Measurements from ENCODE around the gene MRPL11. TPM values are rescaled to one million over a fixed set of nuclear protein-coding genes. Genes with fewer than 3 reads are reported as not detected.

The MRPL11 gene
- total RNA-seq, 1 donor = 33.3 TPM

DNA sequence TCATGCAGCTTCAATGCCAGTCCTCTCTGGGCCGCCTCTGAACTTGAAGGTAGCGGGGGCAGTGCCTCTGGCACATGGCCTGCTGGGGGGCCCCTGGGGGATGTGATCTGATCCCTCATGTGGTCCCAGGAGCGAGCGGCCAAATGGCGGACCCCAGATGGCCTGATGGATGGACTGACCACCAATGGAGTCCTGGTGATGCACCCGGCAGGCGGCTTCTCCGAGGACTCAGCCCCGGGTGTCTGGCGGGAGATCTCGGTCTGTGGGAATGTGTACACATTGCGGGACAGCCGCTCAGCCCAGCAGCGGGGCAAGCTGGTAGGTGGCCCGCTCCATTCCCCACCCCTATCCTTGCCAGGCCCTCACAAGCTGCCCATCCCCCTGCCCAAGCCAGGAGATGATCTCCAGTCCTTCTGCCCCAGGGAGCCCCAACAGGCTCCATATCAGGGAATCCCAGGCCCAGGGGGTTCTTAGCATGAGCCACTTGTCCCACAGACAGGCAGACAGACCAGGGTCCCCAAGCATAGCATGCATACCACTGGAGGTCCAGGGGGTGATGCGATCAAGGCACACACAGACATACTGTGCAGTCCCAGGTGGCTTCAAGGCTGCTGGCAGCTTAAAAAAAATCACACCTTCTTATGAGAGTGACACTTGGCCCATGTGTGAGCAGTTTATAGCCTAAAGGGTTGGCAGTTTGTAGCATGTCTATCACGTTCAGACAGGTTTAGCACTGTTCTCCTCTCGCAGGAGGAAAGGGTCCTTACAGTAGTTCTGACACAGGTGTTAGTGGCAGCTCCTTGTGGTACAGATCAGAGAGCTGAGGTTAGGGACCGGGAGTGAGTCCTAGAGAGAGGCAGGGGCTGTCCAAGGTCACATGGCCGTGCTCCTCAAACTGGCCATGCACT is 35.2 kb upstream of the MRPL11 start:
- Histone ChIP-seq H3K9me3 (ENCODE audit: low read depth, low read length) (no peaks in the 10 kb centered on the region), H3K4me1 (ENCODE audit: insufficient read depth, low read length) (peaks cover 2% of the 10 kb centered on the region), H3K79me2 (ENCODE audit: insufficient read depth, low read length) (peaks cover 6% of the 10 kb centered on the region), H4K20me1 (ENCODE audit: insufficient read depth, low read length) (peaks cover 15% of the 10 kb centered on the region), H3K27ac (ENCODE audit: low read depth, low read length) (no peak overlapping the region), H3K4me3 (ENCODE audit: insufficient read depth, low read length) (no peak overlapping the region), H3K27me3 (ENCODE audit: insufficient read depth, low read length) (no peaks in the 10 kb centered on the region), H3K4me2 (ENCODE audit: insufficient read depth, low read length) (no peak overlapping the region), H2AFZ (ENCODE audit: low read length) (no peak overlapping the region), H3K36me3 (ENCODE audit: insufficient read depth, low read length) (peaks cover 17% of the 10 kb centered on the region)
- TF ChIP-seq, protein P1, sequence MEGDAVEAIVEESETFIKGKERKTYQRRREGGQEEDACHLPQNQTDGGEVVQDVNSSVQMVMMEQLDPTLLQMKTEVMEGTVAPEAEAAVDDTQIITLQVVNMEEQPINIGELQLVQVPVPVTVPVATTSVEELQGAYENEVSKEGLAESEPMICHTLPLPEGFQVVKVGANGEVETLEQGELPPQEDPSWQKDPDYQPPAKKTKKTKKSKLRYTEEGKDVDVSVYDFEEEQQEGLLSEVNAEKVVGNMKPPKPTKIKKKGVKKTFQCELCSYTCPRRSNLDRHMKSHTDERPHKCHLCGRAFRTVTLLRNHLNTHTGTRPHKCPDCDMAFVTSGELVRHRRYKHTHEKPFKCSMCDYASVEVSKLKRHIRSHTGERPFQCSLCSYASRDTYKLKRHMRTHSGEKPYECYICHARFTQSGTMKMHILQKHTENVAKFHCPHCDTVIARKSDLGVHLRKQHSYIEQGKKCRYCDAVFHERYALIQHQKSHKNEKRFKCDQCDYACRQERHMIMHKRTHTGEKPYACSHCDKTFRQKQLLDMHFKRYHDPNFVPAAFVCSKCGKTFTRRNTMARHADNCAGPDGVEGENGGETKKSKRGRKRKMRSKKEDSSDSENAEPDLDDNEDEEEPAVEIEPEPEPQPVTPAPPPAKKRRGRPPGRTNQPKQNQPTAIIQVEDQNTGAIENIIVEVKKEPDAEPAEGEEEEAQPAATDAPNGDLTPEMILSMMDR (IDR thresholded peaks at IDR 0.05; ENCODE audit: extremely low read depth, low read depth, low read length) = no peak
- DNase-seq (ENCODE audit: insufficient read length, low spot score, missing footprints) = peak; percentile 80

DNA sequence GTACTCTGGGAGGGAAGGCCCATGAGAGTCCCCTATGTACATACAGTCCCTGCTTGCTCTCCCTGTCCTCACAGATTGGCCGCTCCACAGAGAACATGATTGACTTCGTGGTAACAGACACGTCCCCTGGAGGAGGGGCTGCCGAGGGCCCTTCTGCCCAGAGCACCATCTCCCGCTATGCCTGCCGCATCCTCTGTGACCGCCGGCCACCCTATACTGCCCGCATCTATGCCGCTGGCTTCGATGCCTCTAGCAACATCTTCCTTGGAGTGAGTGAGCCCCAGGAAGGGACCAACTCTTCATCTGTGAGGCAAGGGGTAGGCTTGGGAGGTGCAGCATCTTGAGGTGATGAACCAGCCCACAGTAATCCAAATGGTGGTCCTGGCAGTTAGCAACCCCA is 34.5 kb upstream of the MRPL11 start:
- H3K4me2 ChIP-seq (ENCODE audit: insufficient read depth, low read length) = no peak overlapping the region
- TF ChIP-seq, protein P1 (IDR thresholded peaks at IDR 0.05; ENCODE audit: extremely low read depth, low read depth, low read length) = no peak

DNA sequence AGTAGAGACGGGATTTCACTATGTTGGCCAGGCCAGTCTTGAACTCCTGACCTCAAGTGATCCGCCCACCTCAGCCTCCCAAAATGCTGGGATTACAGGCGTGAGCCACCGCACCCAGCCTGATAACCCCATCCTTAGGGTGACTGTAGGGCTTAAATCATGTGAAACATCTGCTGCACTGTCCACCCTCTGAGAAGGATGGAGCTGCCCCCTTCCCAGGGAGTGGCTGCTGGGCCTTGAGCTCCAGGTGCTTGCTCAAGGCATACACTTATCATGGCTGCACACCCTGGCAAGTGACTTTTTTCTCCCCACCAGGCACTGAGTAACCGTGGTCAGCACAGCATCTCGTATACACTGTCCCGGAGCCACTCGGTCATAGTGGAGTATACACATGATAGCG is 33.4 kb upstream of the MRPL11 start:
- Histone ChIP-seq H3K4me1 (ENCODE audit: insufficient read depth, low read length) (peaks cover 6% of the 10 kb centered on the region), H2AFZ (ENCODE audit: low read length) (no peak overlapping the region), H3K9me3 (ENCODE audit: low read depth, low read length) (no peaks in the 10 kb centered on the region), H3K79me2 (ENCODE audit: insufficient read depth, low read length) (peaks cover 6% of the 10 kb centered on the region), H3K27me3 (ENCODE audit: insufficient read depth, low read length) (no peaks in the 10 kb centered on the region), H3K4me3 (ENCODE audit: insufficient read depth, low read length) (no peak overlapping the region), H3K4me2 (ENCODE audit: insufficient read depth, low read length) (no peak overlapping the region), H3K27ac (ENCODE audit: low read depth, low read length) (no peak overlapping the region), H3K36me3 (ENCODE audit: insufficient read depth, low read length) (peaks cover 16% of the 10 kb centered on the region), H4K20me1 (ENCODE audit: insufficient read depth, low read length) (peaks cover 3% of the 10 kb centered on the region)
- DNase-seq (ENCODE audit: insufficient read length, low spot score, missing footprints) = peak; percentile 61
- TF ChIP-seq, protein P1 (IDR thresholded peaks at IDR 0.05; ENCODE audit: extremely low read depth, low read depth, low read length) = no peak

More for the DNA sequence above, 34.5 kb upstream of the MRPL11 start:
- Histone ChIP-seq H4K20me1 (ENCODE audit: insufficient read depth, low read length) (peaks cover 9% of the 10 kb centered on the region), H3K9me3 (ENCODE audit: low read depth, low read length) (no peaks in the 10 kb centered on the region), H2AFZ (ENCODE audit: low read length) (no peak overlapping the region), H3K36me3 (ENCODE audit: insufficient read depth, low read length) (peaks cover 17% of the 10 kb centered on the region), H3K4me1 (ENCODE audit: insufficient read depth, low read length) (no peaks in the 10 kb centered on the region), H3K79me2 (ENCODE audit: insufficient read depth, low read length) (no peaks in the 10 kb centered on the region), H3K27me3 (ENCODE audit: insufficient read depth, low read length) (no peaks in the 10 kb centered on the region), H3K27ac (ENCODE audit: low read depth, low read length) (no peak overlapping the region), H3K4me3 (ENCODE audit: insufficient read depth, low read length) (no peak overlapping the region)
- peak; percentile 79 for DNase-seq (ENCODE audit: insufficient read length, low spot score, missing footprints)

DNA sequence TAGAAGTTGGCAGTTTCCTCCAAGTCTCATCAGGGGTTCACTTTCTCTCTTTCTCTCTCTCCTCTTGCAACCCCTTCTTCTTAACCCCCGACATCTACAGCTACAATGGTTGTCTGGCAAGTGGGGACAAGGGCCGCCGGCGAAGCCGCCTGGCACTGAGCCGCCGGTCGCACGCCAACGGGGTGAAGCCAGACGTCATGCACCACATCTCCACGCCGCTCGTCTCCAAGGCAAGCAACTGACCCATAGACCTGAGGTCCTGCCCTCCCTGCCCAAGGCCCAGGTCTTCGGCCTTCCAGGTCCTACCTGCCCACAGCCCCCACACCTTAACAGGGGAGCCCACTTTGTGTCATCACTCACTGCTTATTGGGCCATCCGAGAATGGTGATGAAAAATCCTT is 32.5 kb upstream of the MRPL11 start:
- Histone ChIP-seq H3K4me3 (ENCODE audit: insufficient read depth, low read length) (no peak overlapping the region), H3K4me1 (ENCODE audit: insufficient read depth, low read length) (peaks cover 6% of the 10 kb centered on the region), H3K79me2 (ENCODE audit: insufficient read depth, low read length) (peaks cover 6% of the 10 kb centered on the region), H3K9me3 (ENCODE audit: low read depth, low read length) (no peaks in the 10 kb centered on the region), H3K27me3 (ENCODE audit: insufficient read depth, low read length) (no peaks in the 10 kb centered on the region), H3K4me2 (ENCODE audit: insufficient read depth, low read length) (no peak overlapping the region), H4K20me1 (ENCODE audit: insufficient read depth, low read length) (peaks cover 2% of the 10 kb centered on the region), H3K27ac (ENCODE audit: low read depth, low read length) (no peak overlapping the region), H2AFZ (ENCODE audit: low read length) (no peak overlapping the region), H3K36me3 (ENCODE audit: insufficient read depth, low read length) (peaks cover 15% of the 10 kb centered on the region)
- TF ChIP-seq, protein P1 (IDR thresholded peaks at IDR 0.05; ENCODE audit: extremely low read depth, low read depth, low read length) = no peak
- DNase-seq (ENCODE audit: insufficient read length, low spot score, missing footprints) = no peak
